ENCODE results near the gene SEC62.

DNA sequence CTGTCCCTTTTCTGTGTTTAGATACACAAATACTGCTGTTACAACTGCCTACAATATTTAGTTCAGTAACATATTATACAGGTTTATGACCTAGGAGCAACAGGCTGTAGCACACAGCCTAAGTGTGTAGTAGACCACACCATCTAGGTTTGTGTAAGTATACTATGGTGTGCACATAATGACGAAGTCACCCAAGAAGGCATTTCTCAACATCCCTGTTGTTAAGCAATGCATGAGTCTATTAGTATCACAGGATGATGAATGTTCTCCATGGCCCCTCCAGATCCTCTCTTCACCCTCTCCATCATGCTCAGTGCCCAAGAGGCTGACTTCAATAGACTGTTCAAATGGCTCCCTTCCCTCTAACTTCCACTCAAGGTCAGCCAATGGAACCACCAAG is 14.6 kb upstream of the SEC62 start:
- TF ChIP-seq EZH2 (IDR thresholded peaks at IDR 0.05; ENCODE audit: borderline replicate concordance) = no peak
- TF ChIP-seq CTCF (IDR thresholded peaks at IDR 0.05; ENCODE audit: poor library complexity) = no peak
- no peak for TF ChIP-seq EZH2phosphoT487 (IDR thresholded peaks at IDR 0.05; ENCODE audit: low read depth, severe bottlenecking, unreplicated experiment)
